Body of pancreas (tissue), 4 donors: ENCODE data around the gene SETD2.

ENCODE experiments used
- POLR2A ChIP-seq, 3 donors: fragments of 450-650 bp; IDR thresholded peaks; one replicate each; pipeline ENCODE4 v1.6.1; 2016; ENCODE audit warnings: antibody characterized with exemption in 3 of 3, mild to moderate bottlenecking in 2 of 3
- TF ChIP-seq, protein P1 (sequence below), 7 experiments: fragments of 450-650 bp in 4 of 7; fragments of 200-600 bp in 3 of 7; sonication (generic) in 3 of 7; IDR thresholded peaks; one replicate each; pipeline ENCODE4 v1.5.1; 2016 to 2019; ENCODE audit warnings: antibody characterized with exemption in 7 of 7

DNA sequence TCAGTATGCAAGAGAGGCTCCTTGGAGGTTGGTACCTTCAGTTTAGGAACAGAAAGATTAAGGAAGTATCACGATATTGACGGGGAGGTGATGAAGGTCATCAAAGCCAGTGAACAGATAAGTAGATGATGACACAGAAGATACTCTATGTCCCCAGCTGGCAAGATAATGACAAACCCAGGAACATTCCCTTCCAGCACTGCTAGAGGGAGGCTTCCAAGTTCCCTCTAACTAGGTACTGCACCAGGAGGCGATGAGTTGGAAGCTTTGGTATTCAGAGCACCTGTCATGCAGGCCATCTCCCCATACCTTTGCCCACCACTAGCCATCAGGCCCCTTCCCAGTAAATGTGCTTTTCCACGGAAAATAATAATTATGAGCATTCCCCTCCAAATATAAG is 143.6 kb downstream of the SETD2 start:
- TF ChIP-seq, protein P1, sequence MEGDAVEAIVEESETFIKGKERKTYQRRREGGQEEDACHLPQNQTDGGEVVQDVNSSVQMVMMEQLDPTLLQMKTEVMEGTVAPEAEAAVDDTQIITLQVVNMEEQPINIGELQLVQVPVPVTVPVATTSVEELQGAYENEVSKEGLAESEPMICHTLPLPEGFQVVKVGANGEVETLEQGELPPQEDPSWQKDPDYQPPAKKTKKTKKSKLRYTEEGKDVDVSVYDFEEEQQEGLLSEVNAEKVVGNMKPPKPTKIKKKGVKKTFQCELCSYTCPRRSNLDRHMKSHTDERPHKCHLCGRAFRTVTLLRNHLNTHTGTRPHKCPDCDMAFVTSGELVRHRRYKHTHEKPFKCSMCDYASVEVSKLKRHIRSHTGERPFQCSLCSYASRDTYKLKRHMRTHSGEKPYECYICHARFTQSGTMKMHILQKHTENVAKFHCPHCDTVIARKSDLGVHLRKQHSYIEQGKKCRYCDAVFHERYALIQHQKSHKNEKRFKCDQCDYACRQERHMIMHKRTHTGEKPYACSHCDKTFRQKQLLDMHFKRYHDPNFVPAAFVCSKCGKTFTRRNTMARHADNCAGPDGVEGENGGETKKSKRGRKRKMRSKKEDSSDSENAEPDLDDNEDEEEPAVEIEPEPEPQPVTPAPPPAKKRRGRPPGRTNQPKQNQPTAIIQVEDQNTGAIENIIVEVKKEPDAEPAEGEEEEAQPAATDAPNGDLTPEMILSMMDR (IDR thresholded peaks at IDR 0.05): no peak
- no peak for TF ChIP-seq POLR2A (IDR thresholded peaks at IDR 0.05)
